ENCODE measurements around the gene SERPINA4. TPM values are rescaled to one million over a fixed set of nuclear protein-coding genes. Genes with fewer than 3 reads are reported as not detected.

SERPINA4 gene
- total and polyA plus RNA-seq, 2 of the 13 experiments (the other 11 are each of a cell fraction or from before 2014, with no cell fraction given): 39.1 to 57.8 TPM

DNA sequence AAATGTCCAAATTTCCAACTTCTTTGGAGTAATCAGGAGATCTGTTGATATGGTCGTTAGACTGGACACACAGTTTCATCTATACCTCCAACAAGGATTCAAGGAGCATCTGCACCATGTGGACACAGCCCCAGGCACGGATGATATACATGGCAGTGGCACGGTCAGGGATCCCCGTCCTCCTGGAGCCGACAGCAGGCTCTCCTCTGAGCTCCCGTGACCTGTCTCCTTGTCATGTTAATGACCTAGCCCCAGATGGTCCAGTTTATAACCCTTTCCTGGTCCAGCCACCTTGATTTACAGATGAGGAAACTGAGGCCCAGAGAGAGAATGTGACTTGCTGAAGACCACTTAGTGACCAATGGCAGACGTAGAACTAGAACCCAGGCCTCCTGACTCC, 16.5 kb upstream of the SERPINA4 start:
- no peaks in the 10 kb centered on the region for H3K27me3 ChIP-seq (ENCODE audit: control insufficient read depth in 1 of 2, insufficient read depth in 2 of 2, low read length in 2 of 2)
- no peak for ATAC-seq
- no peaks in the 10 kb centered on the region for H3K36me3 ChIP-seq (replicated peaks in 1 of 2; ENCODE audit: control insufficient read depth in 1 of 2, insufficient read depth in 2 of 2, low read length in 2 of 2)
- H3K4me2 ChIP-seq (ENCODE audit: low read depth, low read length): no peak overlapping the region
- no peak for FAIRE-seq
- H4K20me1 ChIP-seq (ENCODE audit: insufficient read depth, low read length): no peaks in the 10 kb centered on the region
- 79% methylated on average over 2 of the region's 7 CpGs for WGBS (ENCODE audit: low lambda C conversion rate)
- H2AFZ ChIP-seq (ENCODE audit: low read length): no peak overlapping the region
- no peak overlapping the region for H3K9ac ChIP-seq (ENCODE audit: insufficient read depth, low read depth, low read length)
- no peak overlapping the region for H3K27ac ChIP-seq (ENCODE audit: extremely low read length, insufficient read depth, low read length)
- POLR2A ChIA-PET: interaction anchor here (1.7 kb wide), 1 partner anchor 28 kb away, joined by 5 read pairs; no protein-coding TSS in a partner anchor
- H3K4me1 ChIP-seq (ENCODE audit: insufficient read depth, low read length): peaks cover 99% of the 10 kb centered on the region
- no TSS peak for BruUV-seq (replicated peaks)
- CTCF ChIA-PET (ENCODE audit: low intra/inter-chr PET ratio, low total read pairs): no interaction called here
- DNase-seq (ENCODE audit: low spot score): no peak
- in situ Hi-C loops (cut with HindIII; ENCODE audit: extremely low pct_ligation_motif_present, low pct_unique_long_range_greater_than_20kb) (loop anchor here (5.0 to 10.0 kb wide), 2 partner anchors 117 to 140 kb away; no protein-coding TSS in a partner anchor), intact Hi-C loops (cut with micrococcal nuclease; ENCODE audit: unreplicated experiment) (loop anchor here (5.0 kb wide), 2 partner anchors 37 to 138 kb away; partner anchors contain the start of gene SERPINA12)
- no peaks in the 10 kb centered on the region for H3K9me3 ChIP-seq (ENCODE audit: low read length)
- no peaks in the 10 kb centered on the region for H3K79me2 ChIP-seq (ENCODE audit: insufficient read depth, low read length)
- H3K4me3 ChIP-seq (replicated peaks in 1 of 3; ENCODE audit: insufficient read depth in 1 of 3, low read depth in 2 of 3, low read length in 3 of 3): no peak overlapping the region
- TF ChIP-seq POGK (CRISPR knock-in tag; conservative IDR thresholded peaks at IDR 0.05): no peak
- no peak for TF ChIP-seq ZNF652 (CRISPR knock-in tag; IDR thresholded peaks at IDR 0.05; ENCODE audit: borderline replicate concordance, low read depth)
- TF ChIP-seq, protein P1, sequence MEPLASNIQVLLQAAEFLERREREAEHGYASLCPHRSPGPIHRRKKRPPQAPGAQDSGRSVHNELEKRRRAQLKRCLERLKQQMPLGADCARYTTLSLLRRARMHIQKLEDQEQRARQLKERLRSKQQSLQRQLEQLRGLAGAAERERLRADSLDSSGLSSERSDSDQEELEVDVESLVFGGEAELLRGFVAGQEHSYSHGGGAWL (CRISPR knock-in tag; IDR thresholded peaks at IDR 0.05): no peak
- TF ChIP-seq ZNF329 (CRISPR knock-in tag; IDR thresholded peaks at IDR 0.05; ENCODE audit: low read depth): no peak
- TF ChIP-seq THAP11 (CRISPR knock-in tag; IDR thresholded peaks at IDR 0.05): no peak
- TF ChIP-seq ARNTL (CRISPR knock-in tag; IDR thresholded peaks at IDR 0.05): no peak
- no peak for TF ChIP-seq ATF5 (CRISPR knock-in tag; IDR thresholded peaks at IDR 0.05; ENCODE audit: low read depth)
- no peak for TF ChIP-seq ZMAT5 (CRISPR knock-in tag; IDR thresholded peaks at IDR 0.05; ENCODE audit: borderline replicate concordance, low read depth)
- TF ChIP-seq ZNF614 (CRISPR knock-in tag; IDR thresholded peaks at IDR 0.05; ENCODE audit: borderline replicate concordance): no peak
- no peak for TF ChIP-seq NFYB (CRISPR knock-in tag; IDR thresholded peaks at IDR 0.05)
- TF ChIP-seq, protein P2, sequence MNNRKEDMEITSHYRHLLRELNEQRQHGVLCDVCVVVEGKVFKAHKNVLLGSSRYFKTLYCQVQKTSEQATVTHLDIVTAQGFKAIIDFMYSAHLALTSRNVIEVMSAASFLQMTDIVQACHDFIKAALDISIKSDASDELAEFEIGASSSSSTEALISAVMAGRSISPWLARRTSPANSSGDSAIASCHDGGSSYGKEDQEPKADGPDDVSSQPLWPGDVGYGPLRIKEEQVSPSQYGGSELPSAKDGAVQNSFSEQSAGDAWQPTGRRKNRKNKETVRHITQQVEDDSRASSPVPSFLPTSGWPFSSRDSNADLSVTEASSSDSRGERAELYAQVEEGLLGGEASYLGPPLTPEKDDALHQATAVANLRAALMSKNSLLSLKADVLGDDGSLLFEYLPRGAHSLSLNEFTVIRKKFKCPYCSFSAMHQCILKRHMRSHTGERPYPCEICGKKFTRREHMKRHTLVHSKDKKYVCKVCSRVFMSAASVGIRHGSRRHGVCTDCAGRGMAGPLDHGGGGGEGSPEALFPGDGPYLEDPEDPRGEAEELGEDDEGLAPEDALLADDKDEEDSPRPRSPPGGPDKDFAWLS (CRISPR knock-in tag; IDR thresholded peaks at IDR 0.05; ENCODE audit: borderline replicate concordance): no peak
- TF ChIP-seq ZNF264 (CRISPR knock-in tag; IDR thresholded peaks at IDR 0.05): no peak
- no peak for TF ChIP-seq ELF3 (CRISPR knock-in tag; IDR thresholded peaks at IDR 0.05)
- TF ChIP-seq ZNF30 (CRISPR knock-in tag; IDR thresholded peaks at IDR 0.05): no peak
- TF ChIP-seq ZNF883 (CRISPR knock-in tag; IDR thresholded peaks at IDR 0.05; ENCODE audit: not compliant biosample characterization): no peak
- TF ChIP-seq ZNF12 (CRISPR knock-in tag; IDR thresholded peaks at IDR 0.05): no peak

Measured in HepG2 (cell line).